ENCODE data around the gene NMUR1.
A peak's percentile ranks its signal among the peaks of the same experiment; 100 is the strongest.

Gene NMUR1

GRCh38 chr2:231525248-231526163 is 4.7 kb downstream of the NMUR1 start:
- DNase-seq = no peak

DNA sequence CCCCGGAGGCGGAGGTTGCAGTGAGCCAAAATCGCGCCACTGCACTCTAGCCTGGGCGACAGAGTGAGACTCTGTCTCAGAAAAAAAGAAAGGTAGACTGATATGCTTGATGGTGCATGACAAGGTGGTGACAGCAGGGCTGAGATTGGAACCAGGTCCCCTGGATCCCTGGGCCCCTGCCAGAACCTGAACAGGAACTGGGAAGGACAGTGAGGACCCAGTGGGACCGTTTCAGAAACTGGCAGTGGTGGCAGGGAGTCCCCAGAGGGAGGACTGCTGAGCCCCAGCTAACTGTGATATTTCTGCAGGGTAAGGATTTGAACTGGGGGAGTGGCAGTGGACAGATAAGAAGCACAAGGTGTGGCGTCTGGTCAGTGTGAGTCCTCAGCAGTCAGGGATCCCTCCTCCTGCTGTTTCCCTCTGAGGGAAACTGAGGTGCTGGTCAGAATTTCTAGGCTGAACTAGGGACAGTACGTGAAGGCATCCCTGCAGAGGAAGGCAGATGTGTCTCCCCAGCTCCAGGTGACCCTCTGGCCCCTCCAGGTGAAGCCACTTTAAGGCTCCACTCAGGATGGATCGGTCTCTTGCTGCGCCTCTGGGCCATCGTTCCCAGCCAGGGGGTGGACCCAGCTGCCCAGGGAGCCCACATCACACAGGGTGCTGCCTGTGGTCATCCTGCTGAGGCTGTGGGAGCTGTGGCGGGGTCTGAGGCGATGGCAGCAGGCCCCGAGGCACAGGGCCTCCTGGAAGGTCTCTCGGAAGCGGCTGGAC is 5.6 kb downstream of the NMUR1 start:
- DNase-seq = no peak

- DNase-seq = no peak
Measured at GRCh38 chr2:231523451-231524285, 6.6 kb downstream of the NMUR1 start.

DNA sequence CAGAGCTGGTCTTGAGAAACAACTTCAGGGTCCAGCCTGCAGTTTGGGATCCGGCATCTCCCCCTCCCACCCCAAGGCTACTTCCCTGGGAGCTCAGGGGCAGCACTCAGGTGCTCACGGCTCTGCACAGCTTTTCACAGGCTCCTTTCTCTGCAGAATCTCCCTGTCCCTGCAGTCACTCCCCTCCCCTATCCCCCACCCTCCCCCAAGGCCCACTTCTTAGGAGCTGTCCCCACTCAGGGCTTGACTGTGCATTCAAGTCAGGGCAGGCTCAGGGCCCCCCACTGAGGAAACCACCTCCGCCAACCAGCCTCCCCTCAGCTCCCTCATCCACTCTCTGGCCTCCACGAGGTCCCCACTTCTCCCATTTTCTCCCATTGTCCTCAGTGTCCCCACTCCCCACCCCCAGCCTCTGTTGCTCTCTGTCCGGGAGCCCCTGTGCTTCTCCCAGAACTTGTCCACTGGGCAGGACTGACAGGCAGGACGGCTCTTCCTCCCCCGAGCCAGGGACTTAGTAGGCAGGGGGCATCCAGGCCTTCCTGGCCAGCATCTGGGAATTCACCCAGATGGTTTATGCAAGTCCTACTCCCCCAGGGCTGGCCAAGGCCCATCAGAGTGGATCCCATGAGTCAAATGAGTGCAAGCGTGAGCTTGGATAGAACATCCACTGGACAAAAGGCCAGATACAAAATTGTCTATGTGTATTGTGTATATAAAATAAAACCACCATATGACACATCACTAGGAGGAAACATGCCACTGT is 7.6 kb downstream of the NMUR1 start:
- DNase-seq = no peak

DNA sequence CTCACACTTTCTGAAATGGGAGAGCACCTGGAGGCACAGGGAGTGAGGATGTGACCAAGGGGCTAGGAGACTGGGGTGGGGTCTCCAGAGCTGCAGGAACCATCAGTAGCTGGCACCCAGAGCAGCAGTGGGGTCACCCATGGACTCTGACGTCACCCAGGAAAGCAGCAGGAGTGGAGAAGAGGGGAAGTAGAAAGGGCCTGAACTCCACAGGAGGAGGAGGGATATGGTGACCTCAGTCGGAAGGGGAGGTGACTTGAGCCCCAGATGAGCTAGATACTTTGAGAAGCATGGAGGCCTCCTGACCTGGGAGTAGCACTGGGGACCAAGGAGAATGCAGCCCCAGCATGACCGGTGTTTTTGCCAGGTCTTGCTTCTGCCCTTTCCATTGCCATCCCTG is 8.8 kb downstream of the NMUR1 start:
- DNase-seq = no peak

- no peak for DNase-seq
Measured at GRCh38 chr2:231519975-231520555, 10.2 kb downstream of the NMUR1 start.

DNA sequence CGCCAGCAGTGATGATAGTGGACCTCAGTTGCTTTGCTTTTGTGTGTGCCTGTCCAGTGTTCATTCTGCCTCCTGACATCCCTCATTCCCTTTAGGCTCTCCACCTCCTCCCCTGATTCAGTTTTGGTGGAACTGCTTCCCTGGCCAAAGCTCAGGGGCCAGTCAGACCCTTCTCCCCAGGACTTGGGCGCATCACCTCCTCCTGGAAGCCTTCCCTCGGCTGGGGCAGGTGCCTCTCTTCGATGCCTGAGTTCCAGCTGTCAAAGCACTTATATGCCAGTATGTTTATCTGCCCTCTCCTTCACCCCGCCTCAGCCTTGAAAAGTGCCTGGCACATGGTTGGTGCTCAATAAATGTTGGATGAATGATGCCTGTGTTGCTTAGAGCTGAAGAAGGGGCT is 11.5 kb downstream of the NMUR1 start:
- DNase-seq = no peak

GRCh38 chr2:231515603-231516002 is 14.6 kb downstream of the NMUR1 start:
- no peak for DNase-seq

DNA sequence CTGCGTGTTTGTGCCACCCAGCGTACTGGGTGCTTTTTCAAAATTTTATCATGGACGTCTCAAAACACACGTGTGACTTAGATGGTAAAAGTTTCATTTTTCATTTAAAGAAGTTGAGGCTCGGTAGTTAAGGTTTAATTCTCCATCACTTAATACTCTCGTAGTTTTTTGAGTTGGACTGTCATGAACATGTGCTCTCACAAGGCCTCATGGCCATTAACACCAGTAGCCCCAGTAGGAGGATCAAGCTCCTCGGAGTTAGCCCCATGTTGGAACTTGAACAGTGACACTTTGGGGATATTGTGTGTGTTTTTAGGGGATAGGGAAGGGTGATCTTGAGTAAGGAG is 15.3 kb downstream of the NMUR1 start:
- DNase-seq = no peak

DNA sequence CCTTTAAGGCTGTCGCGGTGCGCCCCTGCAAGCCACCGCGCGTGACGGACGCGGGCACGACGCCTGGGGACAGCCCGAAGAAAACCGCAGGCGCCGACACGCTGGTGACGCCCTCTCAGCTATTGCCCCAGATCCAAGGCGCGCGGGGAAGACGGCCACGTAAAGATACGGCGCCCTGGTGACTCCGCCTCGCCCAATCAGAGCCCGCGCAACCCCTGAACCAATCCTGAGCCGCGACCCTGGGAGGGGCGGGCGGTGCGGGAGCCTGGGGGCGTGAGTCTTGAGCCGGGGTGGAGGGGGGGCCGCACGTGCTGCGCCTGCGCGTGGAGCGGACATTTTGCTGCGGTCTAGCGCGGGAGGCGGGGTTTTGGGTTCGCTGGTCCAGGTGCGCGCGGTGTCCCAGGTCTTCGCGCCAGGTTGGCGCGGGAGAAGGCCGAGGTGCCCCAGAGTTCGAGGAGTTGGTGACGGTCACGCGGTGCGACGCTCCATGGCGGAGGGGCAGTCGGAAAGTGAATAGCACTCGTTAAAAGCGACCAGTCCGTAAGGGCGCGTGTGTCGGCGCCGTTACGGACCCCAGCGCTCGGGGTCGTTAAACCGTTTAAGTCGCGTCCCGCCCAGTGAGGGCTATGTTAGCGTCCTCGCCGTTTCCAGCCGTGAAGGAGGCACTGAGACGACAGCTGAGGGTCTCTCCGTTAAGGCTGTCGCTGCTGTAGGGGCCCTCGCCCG is 15.9 kb downstream of the NMUR1 start:
- DNase-seq = peak; percentile 94 to 99

GRCh38 chr2:231513746-231514224 is 16.5 kb downstream of the NMUR1 start:
- no peak for DNase-seq

DNA sequence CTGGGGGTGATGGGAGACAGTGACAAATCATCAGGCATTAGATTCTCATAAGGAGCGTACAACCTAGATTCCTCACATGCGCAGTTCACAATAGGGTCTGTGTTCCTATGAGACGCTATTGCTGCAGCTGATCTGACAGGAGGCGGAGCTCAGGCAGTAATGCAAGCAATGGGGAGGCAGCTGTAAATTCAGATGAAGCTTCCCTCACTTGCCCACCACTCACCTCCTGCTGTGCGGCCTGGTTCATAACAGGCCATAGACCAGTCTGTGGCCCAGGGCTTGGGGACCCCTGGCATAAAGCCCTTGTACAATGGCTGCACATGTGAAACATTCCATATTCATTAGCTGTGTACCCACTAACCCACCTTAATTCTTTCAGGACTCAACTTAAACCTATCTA is 18.0 kb downstream of the NMUR1 start:
- peak; percentile 68 to 81 for DNase-seq

DNA sequence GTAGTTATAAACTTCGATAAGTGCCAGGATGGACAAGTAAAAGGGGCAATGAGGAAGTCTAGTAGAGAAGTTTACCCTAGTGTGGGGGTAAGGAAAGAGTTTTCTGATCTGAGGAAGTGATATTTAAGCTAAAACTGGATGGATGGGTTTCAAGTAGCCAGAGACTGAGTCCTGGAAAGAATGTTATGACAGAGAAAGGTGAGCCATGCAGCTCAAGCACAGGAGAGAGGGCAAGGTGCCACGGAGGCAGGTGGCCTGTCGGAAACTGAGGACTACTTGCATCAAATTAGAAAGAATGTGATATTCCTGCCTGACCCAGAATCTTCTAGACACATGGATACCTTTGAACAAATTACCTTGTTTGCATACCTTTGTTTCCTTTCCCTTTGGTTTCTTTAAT is 26.5 kb downstream of the NMUR1 start:
- no peak for DNase-seq

GRCh38 chr2:231502596-231502995 is 27.6 kb downstream of the NMUR1 start:
- DNase-seq = no peak

DNA sequence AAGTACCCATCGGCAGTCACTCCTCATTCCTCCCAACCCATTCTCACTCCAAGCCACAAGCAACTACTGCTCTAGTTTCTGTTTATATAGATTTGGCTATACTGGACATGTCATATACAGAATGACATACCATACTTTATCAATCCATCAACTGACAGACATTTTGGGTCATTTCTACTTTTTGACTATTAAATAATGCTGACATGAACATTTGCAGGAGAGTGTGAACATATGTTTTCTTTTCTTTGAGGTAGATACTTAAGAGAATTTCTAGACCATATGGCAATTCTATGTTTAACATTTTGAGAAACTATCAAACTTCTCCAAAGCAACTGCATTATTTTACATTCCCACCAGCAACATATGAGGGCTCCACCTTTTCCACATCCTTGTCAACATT is 32.6 kb downstream of the NMUR1 start:
- DNase-seq = no peak

- DNase-seq = no peak
Measured at GRCh38 chr2:231494669-231495068, 35.6 kb downstream of the NMUR1 start.

- DNase-seq = no peak
Measured at GRCh38 chr2:231490801-231491200, 39.4 kb downstream of the NMUR1 start.

DNA sequence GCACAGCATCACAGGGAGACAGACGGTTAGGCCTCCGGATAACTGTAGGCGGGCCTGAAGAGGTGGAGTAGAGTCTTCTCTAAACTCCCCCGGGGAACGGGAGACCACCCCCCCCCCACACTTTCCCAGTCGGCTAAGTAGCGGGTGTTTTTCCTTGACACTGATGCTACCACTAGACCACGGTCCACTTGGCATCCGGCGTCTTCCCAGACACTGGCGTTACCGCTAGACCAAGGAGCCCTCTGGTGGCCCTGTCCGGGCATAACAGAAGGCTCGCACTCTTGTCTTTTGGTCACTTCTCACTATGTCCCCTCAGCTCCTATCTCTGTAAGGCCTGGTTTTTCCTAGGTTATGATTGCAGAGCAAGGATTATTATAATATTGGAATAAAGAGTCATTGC is 40.3 kb downstream of the NMUR1 start:
- DNase-seq = no peak

GRCh38 chr2:231488331-231488730 is 41.9 kb downstream of the NMUR1 start:
- no peak for DNase-seq

- no peak for DNase-seq
Measured at GRCh38 chr2:231486851-231487596, 43.2 kb downstream of the NMUR1 start.
